GM18951 (cell line): ENCODE results near the gene APH1B.

ENCODE experiments used
- POLR2A ChIP-seq: IDR thresholded peaks from 4 replicates; pipeline ENCODE4 v1.6.1; 2011; ENCODE audit warnings: mild to moderate bottlenecking; ENCODE audit not compliant: insufficient read length, insufficient read depth; ENCODE audit errors: extremely low read depth
- in situ Hi-C: fragments of 300-500 bp; cut with MboI; formaldehyde crosslinking; loops from one replicate; pipeline ENCODE4 v1.12.0; 2022; ENCODE audit warnings: low sequenced_read_pairs, mixed read lengths, inconsistent platforms; ENCODE audit not compliant: unreplicated experiment

Gene APH1B

DNA sequence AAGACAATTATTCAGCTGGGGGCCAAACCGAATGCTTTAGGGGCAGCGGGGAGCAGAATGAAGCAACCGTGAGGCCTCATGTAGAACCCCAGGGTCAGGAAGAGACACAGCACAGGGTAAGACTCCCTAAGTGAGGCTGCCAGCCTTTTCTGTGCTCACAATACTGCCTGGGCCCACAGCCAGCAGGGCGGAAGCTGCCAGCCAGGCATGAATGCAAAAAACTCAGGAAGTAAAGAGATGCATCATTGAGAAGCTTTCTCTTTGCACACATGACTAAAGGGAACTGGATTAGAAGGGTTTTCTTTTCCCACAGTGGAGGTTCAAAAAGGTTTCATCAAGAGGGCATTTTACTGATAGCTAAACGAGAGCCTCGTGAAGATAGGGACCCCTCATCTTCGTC, 71.0 kb downstream of the APH1B start:
- in situ Hi-C loops, result no loop called here
- TF ChIP-seq POLR2A, result no peak

GRCh38 chr15:63349156-63349555, 71.8 kb downstream of the APH1B start:
- no peak for TF ChIP-seq POLR2A
- in situ Hi-C loops, result no loop called here

DNA sequence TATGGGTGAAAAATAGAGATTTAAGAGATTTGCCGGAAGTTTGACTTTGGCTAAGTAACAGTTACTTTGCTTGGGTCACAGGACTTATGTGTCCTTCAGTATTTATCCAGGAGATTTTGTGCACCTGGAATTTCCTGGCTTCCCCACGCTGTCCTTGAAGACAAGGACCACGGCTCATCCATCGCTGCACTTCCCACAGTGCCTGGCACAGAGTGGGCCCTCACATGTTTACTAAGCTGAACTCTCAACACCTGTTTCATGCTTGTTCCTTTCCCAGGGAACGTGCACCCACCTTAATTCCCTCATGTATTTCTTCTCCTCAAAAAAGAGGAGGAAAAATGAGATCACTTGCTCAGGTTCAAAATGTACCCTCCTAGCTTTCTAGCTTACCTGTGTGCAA, 72.2 kb downstream of the APH1B start:
- in situ Hi-C loops, result no loop called here
- TF ChIP-seq POLR2A, result no peak

DNA sequence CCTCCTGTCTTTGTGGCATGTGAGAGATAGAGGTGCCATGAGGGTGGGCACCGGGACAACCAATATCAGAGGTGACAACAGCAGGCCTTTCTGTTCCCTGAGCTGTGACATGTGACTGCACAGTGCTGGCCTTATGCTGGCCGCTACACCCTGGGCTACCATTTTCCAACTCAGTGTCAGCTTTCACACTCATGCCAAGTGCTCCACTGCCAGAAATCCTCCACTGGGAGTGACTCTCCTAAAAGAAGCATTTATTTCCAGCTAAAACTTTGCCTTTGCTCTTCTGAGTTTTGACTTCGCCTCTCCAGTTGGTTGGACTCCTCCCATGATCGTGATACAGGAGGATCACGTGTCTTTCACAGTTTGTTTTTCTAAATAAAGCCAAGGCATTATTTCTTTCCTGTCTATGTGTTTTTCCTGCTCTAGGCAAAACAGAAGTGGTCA, 72.8 kb downstream of the APH1B start:
- no peak for TF ChIP-seq POLR2A
- in situ Hi-C loops, result no loop called here

DNA sequence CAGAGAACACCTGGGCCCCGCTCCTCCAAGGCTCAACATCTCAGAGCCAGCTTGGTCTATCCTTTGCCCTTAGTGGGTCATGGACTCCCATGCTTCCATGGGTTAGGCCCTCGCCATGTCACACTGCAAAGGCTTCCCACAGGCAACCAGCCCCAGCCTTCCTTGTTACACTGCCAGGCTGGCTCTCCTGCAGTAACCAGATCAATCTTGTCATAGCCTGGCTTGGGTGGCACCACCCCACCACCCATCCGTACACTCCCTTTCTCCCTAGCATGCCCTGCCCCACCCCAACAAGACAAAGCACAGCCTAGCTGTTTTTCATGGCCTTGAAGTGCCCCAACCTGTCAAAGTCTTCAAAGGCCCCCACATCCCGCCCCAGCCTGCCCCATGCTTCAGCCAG, 73.8 kb downstream of the APH1B start:
- in situ Hi-C loops, result no loop called here

GRCh38 chr15:63352808-63353207, 75.4 kb downstream of the APH1B start:
- TF ChIP-seq POLR2A, result no peak
- in situ Hi-C loops, result no loop called here

More for the DNA sequence above, 73.8 kb downstream of the APH1B start:
- no peak for TF ChIP-seq POLR2A

DNA sequence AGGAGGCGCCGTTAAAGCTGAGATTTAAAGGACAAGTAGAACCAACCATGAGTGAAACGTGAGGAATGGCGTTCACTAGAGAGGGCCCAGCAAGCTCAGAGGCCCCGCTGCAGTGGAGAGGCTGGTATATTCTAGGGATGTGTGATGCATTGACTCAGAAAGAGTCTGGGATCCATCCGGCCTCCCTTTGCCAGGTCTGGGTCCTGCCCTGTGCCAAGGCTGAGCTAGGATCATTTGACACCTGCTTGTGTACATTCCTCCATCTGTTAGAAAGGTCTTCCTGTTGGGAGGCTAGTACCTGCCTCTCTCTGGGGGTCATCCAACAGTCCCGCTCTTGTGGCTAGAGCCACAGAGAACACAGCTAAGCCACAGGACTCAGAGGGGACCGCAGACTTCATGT, 75.9 kb downstream of the APH1B start:
- in situ Hi-C loops, result no loop called here
- TF ChIP-seq POLR2A, result no peak

DNA sequence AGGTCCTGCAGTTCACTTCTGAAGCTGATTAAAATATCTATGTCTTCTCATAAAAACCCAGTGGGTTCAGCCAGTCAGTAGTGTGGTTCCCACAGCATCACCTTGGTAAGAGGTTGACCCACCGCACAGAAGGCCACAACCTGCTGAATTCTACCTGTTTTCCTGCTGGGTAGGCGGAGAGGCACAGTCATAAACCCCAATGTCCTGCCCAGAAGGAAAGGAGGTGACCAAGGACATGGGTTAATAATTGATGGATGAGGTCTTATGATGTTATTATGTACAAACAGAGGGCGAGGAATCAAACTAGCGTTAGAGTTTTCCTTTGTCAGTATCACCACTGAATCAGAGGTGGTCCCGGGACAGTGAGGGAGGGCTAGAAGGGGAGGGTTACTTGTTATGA, 76.5 kb downstream of the APH1B start:
- in situ Hi-C loops, result no loop called here

DNA sequence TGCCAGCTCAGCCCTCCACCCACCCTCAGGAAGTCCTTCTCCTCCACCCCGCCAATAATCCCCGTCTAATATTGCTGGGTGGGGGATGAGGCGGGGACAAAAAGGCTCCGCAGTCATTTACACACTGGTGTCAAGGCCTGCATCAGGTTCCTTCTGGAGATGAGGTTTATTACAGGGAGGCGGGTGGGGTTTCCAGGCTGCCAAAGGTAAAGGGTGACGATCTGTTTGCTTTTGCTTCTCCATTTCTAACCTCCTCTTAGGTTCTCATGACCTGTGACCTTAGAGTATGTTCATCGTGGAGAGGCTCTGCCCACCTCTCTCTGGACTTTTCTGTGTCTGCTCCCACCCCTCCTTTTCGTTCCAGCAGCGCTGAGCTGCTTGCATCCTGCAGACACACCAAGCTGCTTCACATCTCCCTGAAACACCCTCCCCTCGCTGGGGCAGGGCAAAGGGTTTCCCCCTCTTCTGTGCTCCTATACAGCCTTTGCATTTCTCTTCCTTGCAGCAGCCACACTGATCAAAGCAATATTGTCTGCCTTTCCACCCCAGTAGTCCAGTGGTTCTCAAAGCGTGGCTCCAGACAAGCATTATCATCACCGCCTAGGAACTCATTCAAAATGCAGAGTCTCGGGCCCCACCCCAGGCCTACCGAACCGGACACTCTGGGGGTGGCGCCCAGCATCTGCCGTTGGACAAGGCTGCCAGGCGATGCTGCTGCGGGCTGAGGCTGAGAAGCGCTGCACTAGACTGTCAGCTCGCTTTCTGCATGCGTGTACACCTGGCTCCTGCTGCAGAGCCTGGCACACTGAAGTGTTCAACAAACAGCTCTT, 77.6 kb downstream of the APH1B start:
- no peak for TF ChIP-seq POLR2A
- in situ Hi-C loops, result no loop called here

More for the DNA sequence above, 76.5 kb downstream of the APH1B start:
- no peak for TF ChIP-seq POLR2A

GRCh38 chr15:63357061-63357460, 79.7 kb downstream of the APH1B start:
- no peak for TF ChIP-seq POLR2A
- in situ Hi-C loops, result no loop called here

GRCh38 chr15:63357731-63358130, 80.3 kb downstream of the APH1B start:
- no peak for TF ChIP-seq POLR2A
- in situ Hi-C loops, result no loop called here

DNA sequence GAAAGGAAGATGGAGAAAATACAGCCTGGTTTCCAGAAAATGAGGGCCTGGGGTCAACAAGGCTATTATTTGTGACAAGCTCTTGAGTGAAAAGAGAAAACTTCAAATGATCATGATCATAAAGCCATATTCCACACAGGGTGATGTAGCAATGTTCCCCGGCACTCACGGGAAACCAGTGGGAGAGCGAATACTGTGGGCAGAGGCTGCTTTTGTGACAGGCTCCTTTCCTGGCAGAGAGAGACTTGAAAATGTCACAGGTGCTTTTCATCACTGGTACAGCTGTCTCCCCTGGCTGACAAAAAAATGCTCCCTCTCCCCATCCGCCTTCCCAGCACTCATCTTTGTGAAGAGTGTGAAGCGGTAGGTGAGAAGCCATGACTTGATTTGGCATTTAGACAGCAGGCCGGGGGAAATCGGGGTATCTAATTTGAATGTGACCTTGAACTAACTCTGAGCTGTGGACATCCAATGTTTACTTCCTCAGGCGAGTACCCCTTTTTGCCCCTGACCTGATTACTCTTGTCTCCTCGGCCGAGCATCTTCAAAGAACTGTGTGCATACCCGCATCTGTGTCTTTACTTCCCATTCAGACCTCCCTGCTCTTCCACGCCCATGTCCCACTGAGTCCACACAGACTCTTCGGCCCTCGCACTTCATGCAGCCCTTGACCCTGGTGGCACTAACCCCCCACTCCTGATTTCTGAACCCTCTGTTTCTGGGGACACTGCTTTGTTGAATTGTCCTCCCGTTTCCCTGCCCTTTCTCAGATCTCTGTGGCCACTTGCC, 81.0 kb downstream of the APH1B start:
- TF ChIP-seq POLR2A, result no peak
- in situ Hi-C loops, result no loop called here
